NCI-H2227 treated with DMSO at 0.1 percent for 48 hours (cell line): Measurements from ENCODE around the gene GLT1D1.
"Not testable (repeated sequence)": the region's sequence is repeated elsewhere in the genome, so short reads cannot be mapped to it uniquely, and the experiment has no call there.

Experiments
- DNase-seq: peaks from one replicate; lab custom pipeline; 2025; lab: John Stamatoyannopoulos, UW

Gene GLT1D1

DNA sequence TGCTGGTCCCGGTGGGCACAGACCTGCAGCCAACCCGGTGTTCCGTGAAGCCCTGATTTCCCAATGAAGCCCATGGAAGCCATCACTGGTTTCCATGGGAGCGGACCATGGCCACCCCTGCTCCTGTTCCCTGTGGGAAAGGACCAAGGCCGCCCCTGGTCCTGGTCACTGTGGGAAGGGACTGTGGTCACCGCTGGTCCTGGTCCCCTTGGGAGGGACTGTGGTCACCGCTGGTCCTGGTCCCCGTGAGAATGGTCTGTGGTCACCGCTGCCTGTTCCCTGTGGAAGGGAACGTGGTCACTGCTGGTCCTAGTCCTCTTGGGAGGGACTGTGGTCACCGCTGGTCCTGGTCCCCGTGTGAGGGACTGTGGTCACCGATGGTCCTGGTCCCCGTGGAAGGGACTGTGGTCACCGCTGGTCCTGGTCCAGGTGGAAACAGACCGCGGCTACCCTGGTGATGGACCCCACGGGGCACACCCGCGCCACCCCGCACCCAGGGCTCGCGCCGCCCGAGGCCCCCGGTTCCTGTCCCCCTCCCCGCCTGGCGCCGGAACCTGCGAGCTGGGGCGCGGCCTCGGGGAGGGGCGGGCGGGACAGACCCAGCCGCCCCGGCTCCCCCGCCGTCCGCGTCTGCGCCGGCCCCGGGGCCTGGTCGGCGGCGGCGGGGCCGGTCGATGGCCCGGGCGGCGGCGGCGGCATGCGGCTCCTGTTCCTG is at the start of gene GLT1D1:
Gene GLT1D1, plus strand, starts transcription at position 594 of the 715 bp plus-strand sequence. Its CDS starts 104 bp downstream, at position 698.
- DNase-seq: no peak

- no peak for DNase-seq
These were observed 49.5 kb upstream of the GLT1D1 start for GRCh38 chr12:128803788-128804187.

- DNase-seq: no peak
These were observed 48.5 kb upstream of the GLT1D1 start for GRCh38 chr12:128804762-128805161.

- not testable (repeated sequence) for DNase-seq
These were observed 47.9 kb upstream of the GLT1D1 start for GRCh38 chr12:128805406-128805805.

- no peak for DNase-seq
These were observed 46.7 kb upstream of the GLT1D1 start for GRCh38 chr12:128806573-128806972.

GRCh38 chr12:128807161-128807724 is 46.0 kb upstream of the GLT1D1 start:
- no peak for DNase-seq

- DNase-seq: no peak
These were observed 44.6 kb upstream of the GLT1D1 start for GRCh38 chr12:128808651-128809050.

DNA sequence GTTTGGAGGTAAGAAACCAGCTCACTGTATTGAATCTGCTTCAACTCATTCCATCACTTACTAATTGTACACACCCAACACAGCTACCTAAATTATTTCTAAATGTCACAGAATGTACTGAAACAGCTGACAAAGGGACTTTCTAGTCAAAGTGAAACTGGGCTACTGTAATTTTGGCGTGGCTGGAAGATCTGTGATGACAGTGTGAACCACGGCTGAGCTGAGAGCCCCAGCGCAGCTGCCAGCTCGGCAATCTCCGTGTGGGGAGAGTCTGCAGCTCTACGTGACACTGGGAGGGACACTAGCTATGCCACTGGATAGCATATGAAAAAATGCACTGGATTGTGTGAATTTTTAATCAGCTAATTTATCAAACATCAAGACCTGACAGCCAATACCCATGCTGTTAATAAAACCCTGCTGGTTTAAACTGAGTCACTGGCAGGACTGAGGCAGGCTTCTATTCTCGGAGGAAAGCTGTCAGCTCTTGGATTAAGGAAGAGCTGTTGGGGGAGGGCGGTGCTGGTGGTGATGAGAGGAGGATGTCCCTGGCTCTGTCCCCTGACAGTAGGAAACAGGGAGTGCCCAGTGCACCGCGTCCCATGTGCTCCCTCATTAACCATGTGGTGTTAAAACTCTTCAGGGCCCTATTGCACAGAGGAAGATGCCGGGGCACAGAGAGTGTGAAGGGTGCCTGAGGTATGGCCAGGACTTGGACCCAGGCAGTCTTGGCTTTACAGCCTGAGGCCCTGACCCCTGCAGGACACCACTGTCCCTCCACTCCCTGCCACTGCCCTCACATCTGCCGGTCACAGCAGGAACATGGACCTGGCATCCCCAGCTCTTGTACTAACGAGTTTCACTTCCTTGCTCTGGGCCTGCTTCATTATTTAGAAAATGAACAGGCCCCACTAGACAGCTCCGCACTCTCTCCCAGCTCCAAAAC is 42.8 kb upstream of the GLT1D1 start:
- no peak for DNase-seq

DNA sequence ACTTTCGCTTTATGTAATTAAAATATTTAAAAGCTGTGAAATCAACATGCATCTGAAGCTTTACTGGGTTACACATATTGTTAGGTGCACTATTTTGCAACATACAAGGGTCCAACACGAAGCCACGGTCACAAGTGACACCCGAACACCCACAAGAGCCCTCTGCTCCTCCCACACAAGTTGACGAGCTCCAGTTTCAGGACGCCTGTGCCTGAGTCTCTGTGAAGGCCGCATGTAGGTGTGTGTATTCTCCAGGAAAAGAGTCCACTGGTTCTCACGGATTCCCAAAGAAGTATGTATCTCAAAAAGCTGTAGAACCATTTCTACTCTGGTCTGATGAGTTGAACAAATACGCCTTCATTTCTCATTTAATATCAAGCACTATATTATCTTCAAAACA is 41.5 kb upstream of the GLT1D1 start:
- DNase-seq: no peak

DNA sequence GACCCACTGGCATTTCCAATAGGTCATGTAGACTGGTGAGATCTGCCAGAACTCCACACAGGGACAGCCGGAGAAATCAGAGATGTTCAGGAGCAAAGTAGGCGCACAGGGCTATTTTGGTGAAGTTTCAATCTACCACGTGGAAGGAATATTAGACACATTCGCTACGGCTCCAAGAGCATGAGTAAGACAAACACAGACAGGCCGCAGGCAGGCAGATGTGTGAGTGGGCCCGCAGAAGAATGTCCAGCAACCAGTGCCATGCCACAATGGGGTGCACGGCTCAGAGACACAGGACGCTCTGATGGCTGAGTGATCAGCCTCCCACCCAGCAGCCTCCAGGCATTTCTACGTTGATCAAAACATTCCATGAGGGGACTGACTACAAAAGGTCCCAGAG is 39.9 kb upstream of the GLT1D1 start:
- no peak for DNase-seq

- DNase-seq: no peak
These were observed 39.4 kb upstream of the GLT1D1 start for GRCh38 chr12:128813883-128814282.

GRCh38 chr12:128814411-128815261 is 38.6 kb upstream of the GLT1D1 start:
- no peak for DNase-seq

GRCh38 chr12:128815779-128816642 is 37.3 kb upstream of the GLT1D1 start:
- DNase-seq: no peak

DNA sequence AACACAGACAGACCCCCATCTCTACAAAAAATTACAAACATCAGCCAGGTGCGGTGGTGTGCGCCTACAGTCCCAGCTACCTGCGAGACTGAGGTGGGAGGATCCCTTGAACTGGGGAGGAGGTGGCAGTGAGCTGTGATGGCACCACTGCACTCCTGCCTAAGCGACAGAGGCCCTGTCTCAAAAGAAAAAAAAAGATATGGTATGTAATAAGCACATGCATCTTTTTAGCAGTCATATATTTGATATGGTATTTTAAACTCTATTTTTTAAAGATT is 36.7 kb upstream of the GLT1D1 start:
- no peak for DNase-seq

GRCh38 chr12:128817111-128818015 is 35.9 kb upstream of the GLT1D1 start:
- peak; percentile 57 for DNase-seq

GRCh38 chr12:128818065-128819022 is 34.9 kb upstream of the GLT1D1 start:
- DNase-seq: no peak

DNA sequence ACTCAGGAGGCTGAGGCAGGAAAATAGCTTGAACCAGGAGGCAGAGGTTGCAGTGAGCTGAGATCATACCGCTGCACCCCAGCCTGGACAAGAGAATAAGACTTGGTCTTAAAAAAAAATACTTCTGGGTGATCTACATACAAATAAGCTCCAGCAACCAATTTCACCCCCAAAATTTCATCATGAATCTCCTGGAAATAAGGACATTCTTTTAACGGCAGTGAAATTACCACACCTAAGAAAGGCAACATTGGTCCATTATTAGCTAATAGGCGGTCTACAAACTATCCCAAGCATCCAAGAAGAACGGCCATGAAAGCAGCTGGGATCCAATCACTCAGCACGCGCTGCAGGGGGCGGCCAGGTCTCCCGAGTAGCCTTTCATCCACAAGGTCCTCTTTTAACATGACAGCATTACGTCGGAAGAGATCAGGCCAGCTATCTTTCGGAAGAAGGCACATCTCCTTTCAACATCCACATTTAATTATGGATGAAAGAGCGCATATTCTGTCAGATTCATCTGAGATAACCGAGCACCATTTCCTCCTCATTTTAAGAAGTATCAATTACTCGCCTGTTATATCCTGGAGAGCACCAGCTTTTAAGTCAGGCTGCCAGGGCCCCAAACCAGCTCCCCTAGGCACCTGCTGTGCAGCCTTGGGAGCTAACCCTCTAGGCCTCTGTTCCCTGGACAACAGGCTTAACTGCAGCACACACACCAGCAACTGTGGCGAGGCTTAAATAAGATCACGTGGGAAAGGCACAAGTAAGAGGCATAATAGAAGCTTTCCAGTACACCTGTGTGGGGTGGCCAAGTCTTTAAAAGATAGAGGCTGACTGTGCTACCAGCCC is 33.8 kb upstream of the GLT1D1 start:
- DNase-seq: no peak

DNA sequence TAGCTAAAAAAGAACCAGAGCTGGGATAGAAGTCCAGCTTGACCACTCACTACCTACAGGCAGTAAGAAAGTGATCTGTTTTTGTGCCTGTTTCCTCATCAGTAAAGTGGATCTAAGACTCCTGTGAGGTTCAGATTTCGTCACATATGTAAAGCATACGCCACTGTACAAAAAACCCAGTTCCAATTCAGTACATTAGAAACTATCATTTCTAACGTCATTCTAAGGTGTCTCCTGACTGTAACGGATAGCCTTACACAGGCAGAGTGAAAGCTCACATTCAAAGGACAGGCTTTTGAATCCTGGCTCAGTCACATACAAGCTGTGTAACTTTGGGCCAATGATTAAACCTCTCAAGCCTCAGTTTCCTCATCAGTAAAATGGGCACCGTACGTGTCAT is 33.0 kb upstream of the GLT1D1 start:
- DNase-seq: no peak
